Prostate gland (tissue), 2 donors: ENCODE data around the gene KLHL18. TPM values are rescaled to one million over a fixed set of nuclear protein-coding genes. Genes with fewer than 3 reads are reported as not detected.
A peak's percentile ranks its signal among the peaks of the same experiment; 100 is the strongest.
"Not testable (repeated sequence)": the region's sequence is repeated elsewhere in the genome, so short reads cannot be mapped to it uniquely, and the experiment has no call there.

Source experiments
- DNase-seq: peaks from one replicate; pipeline ENCODE4 v3.0.0-alpha.2; 2019; ENCODE audit warnings: low spot score
- H3K27ac ChIP-seq, 2 donors: fragments of 200-600 bp; sonication (generic); 2 replicates each; pipeline ENCODE4 v1.5.1; 2017 to 2019
- H3K27me3 ChIP-seq: fragments of 200-600 bp; sonication (generic); replicated peaks from 2 replicates; pipeline ENCODE4 v1.5.1; 2019; ENCODE audit not compliant: insufficient read depth
- H3K36me3 ChIP-seq, 2 donors: fragments of 200-600 bp; sonication (generic); 1 replicate in 1 of 2; 2 replicates in 1 of 2; pipeline versions ENCODE4 v1.5.1 to v1.8.1; 2017 to 2019
- H3K4me1 ChIP-seq: fragments of 200-600 bp; sonication (generic); replicated peaks from 2 replicates; pipeline ENCODE4 v1.5.1; 2019
- H3K4me3 ChIP-seq, 2 donors: fragments of 200-600 bp; sonication (generic); 2 replicates each; pipeline ENCODE4 v1.5.1; 2017 to 2019
- H3K9me3 ChIP-seq: fragments of 200-600 bp; sonication (generic); 2 replicates; pipeline ENCODE4 v1.5.1; 2017
- CTCF ChIP-seq, 4 experiments: fragments of 200-600 bp in 2 of 4; fragments of 450-650 bp in 2 of 4; sonication (generic) in 2 of 4; IDR thresholded peaks; 1 replicate in 3 of 4; 2 replicates in 1 of 4; pipeline ENCODE4 v1.5.1; 2016 to 2019; ENCODE audit warnings: antibody characterized with exemption in 4 of 4, mild to moderate bottlenecking in 2 of 4, moderate library complexity in 2 of 4
- POLR2A ChIP-seq: fragments of 450-650 bp; IDR thresholded peaks from one replicate; pipeline ENCODE4 v1.6.1; 2016; ENCODE audit warnings: antibody characterized with exemption, mild to moderate bottlenecking
- POLR2AphosphoS5 ChIP-seq: sonication (generic); formaldehyde crosslinking; IDR thresholded peaks from one replicate; pipeline ENCODE4 v1.6.1; 2017; ENCODE audit warnings: antibody characterized with exemption
- WGBS: methylation state at CpG from one replicate; pipeline ENCODE4 v1.1.5; 2018; 5-methylcytosine and 5-hydroxymethylcytosine counted together
- intact Hi-C: fragments of 100-400 bp; cut with DNase I; formaldehyde crosslinking; loops from one replicate; pipeline ENCODE4 v1.14.2; 2022
- total RNA-seq, 2 donors: library from RNA; depleted of rRNA; stranded (reverse); fragments of >200 nt; gene quantifications; one replicate each; pipeline ENCODE4 v1.1.0, GENCODE V29; 2016

The KLHL18 gene
- total RNA-seq, 2 donors from 2014 or later, result 10.8 to 18.6 TPM

GRCh38 chr3:47365213-47366153 is 82.7 kb downstream of the KLHL18 start:
- Histone ChIP-seq H3K9me3 (no peaks in the 10 kb centered on the region), H3K27me3 (no peaks in the 10 kb centered on the region), H3K4me3 (no peak overlapping the region), H3K27ac (no peak overlapping the region), H3K4me1 (no peaks in the 10 kb centered on the region), H3K36me3 (no peaks in the 10 kb centered on the region)
- WGBS, result 28% methylated on average over 11 of the region's 11 CpGs
- intact Hi-C loops, result no loop called here
- TF ChIP-seq CTCF (IDR thresholded peaks at IDR 0.05), result no peak
- TF ChIP-seq POLR2A, result no peak
- peak; percentile 35 for TF ChIP-seq POLR2AphosphoS5
- peak; percentile 30 for DNase-seq

GRCh38 chr3:47366833-47367232 is 84.1 kb downstream of the KLHL18 start:
- intact Hi-C loops, result no loop called here
- no peak for DNase-seq

DNA sequence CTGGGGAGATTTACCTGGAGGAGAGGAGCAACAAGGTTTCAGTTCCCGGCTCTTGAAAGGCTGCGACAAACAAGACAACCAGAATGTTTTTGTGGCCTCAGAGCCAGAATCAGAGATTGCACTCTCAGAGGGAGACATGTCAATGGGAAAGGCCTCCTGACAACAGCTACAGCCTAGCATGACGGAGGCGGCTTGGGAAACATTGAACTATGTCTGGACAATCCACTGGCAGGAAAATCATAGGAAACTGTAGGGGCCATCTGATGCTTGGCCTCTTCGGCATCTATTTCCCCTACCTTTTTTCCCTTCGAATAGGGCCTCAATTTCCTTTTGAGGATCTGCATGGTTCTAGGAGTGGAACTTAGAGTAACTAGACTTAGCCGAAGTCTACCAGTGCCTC is 84.9 kb downstream of the KLHL18 start:
- H3K27ac ChIP-seq, result no peak overlapping the region
- no peak overlapping the region for H3K4me3 ChIP-seq
- 93% methylated on average over 7 of the region's 7 CpGs for WGBS
- H3K4me1 ChIP-seq, result no peaks in the 10 kb centered on the region
- no peaks in the 10 kb centered on the region for H3K9me3 ChIP-seq
- no peaks in the 10 kb centered on the region for H3K27me3 ChIP-seq
- intact Hi-C loops, result no loop called here
- DNase-seq, result no peak
- TF ChIP-seq CTCF (IDR thresholded peaks at IDR 0.05) (no peak), POLR2A (no peak), POLR2AphosphoS5 (no peak)
- H3K36me3 ChIP-seq, result no peaks in the 10 kb centered on the region

More at GRCh38 chr3:47366833-47367232, 84.1 kb downstream of the KLHL18 start:
- no peaks in the 10 kb centered on the region for H3K36me3 ChIP-seq
- TF ChIP-seq POLR2A (no peak), CTCF (IDR thresholded peaks at IDR 0.05) (no peak), POLR2AphosphoS5 (no peak)
- H3K27me3 ChIP-seq, result no peaks in the 10 kb centered on the region
- H3K27ac ChIP-seq, result no peak overlapping the region
- no peak overlapping the region for H3K4me3 ChIP-seq
- no peaks in the 10 kb centered on the region for H3K9me3 ChIP-seq
- 100% methylated on average over 2 of the region's 2 CpGs for WGBS
- H3K4me1 ChIP-seq, result no peaks in the 10 kb centered on the region

DNA sequence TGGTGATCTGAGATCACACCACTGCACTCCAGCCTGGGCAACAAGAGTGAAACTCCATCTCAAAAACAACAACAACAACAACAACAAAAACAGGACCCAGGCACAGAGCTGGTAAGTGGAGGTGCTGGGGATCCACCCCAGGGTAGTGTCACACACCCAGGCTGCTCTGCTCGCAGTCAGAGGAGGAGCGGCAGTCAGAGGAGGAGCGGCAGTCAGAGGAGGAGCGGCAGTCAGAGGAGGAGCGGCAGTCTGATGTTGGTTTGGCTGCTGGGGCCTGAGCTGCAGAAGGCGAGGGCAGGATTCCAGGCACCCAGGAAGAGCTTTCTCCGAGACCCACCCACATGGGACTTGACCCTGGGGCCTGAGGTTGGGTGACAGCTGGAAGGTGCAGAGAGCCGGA is 87.3 kb downstream of the KLHL18 start:
- 86% methylated on average over 8 of the region's 8 CpGs for WGBS
- intact Hi-C loops, DNase-seq: not testable (repeated sequence)

GRCh38 chr3:47370887-47371697 is 88.3 kb downstream of the KLHL18 start:
- Histone ChIP-seq H3K9me3 (no peaks in the 10 kb centered on the region), H3K27me3 (no peaks in the 10 kb centered on the region), H3K36me3 (no peaks in the 10 kb centered on the region), H3K27ac (no peak overlapping the region), H3K4me3 (no peak overlapping the region), H3K4me1 (no peaks in the 10 kb centered on the region)
- intact Hi-C loops, result no loop called here
- TF ChIP-seq CTCF (IDR thresholded peaks at IDR 0.05) (peak in 1 of 4 experiments; percentile 32), POLR2AphosphoS5 (no peak)
- 40% methylated on average over 13 of the region's 13 CpGs for WGBS
- no peak for DNase-seq

More for the DNA sequence above, 87.3 kb downstream of the KLHL18 start:
- not testable (repeated sequence) for H3K27ac ChIP-seq, H3K27me3 ChIP-seq, H3K4me3 ChIP-seq, H3K9me3 ChIP-seq, H3K36me3 ChIP-seq, H3K4me1 ChIP-seq
